NCI-H2227 treated with DMSO at 0.1 percent for 48 hours (cell line): Measurements from ENCODE around the gene ACLY.
"Not testable (repeated sequence)": the region's sequence is repeated elsewhere in the genome, so short reads cannot be mapped to it uniquely, and the experiment has no call there.

ENCODE experiments used
- DNase-seq: peaks from one replicate; lab custom pipeline; 2025; lab: John Stamatoyannopoulos, UW

ACLY gene

GRCh38 chr17:41910701-41911391, 7.9 kb downstream of the ACLY start:
- no peak for DNase-seq

- DNase-seq, result no peak
Observed at GRCh38 chr17:41909088-41909487, 9.7 kb downstream of the ACLY start.

GRCh38 chr17:41907633-41908539, 10.9 kb downstream of the ACLY start:
- no peak for DNase-seq

- DNase-seq, result peak; percentile 85
Observed at GRCh38 chr17:41907185-41907556, 11.6 kb downstream of the ACLY start.

- DNase-seq, result no peak
Observed at GRCh38 chr17:41906465-41907184, 12.1 kb downstream of the ACLY start.

GRCh38 chr17:41905172-41905571, 13.6 kb downstream of the ACLY start:
- DNase-seq, result no peak

GRCh38 chr17:41904242-41904841, 14.4 kb downstream of the ACLY start:
- no peak for DNase-seq

- no peak for DNase-seq
Observed at GRCh38 chr17:41901646-41902045, 17.1 kb downstream of the ACLY start.

GRCh38 chr17:41896726-41897125, 22.0 kb downstream of the ACLY start:
- no peak for DNase-seq

GRCh38 chr17:41895617-41896016, 23.1 kb downstream of the ACLY start:
- DNase-seq, result peak; percentile 90

- no peak for DNase-seq
Observed at GRCh38 chr17:41894791-41895331, 23.9 kb downstream of the ACLY start.

- DNase-seq, result no peak
Observed at GRCh38 chr17:41893384-41893783, 25.4 kb downstream of the ACLY start.

GRCh38 chr17:41892021-41892376, 26.8 kb downstream of the ACLY start:
- DNase-seq, result no peak

- no peak for DNase-seq
Observed at GRCh38 chr17:41891135-41892020, 27.4 kb downstream of the ACLY start.

GRCh38 chr17:41888332-41888965, 30.3 kb downstream of the ACLY start:
- DNase-seq, result no peak

GRCh38 chr17:41885733-41886132, 33.0 kb downstream of the ACLY start:
- no peak for DNase-seq

- DNase-seq, result no peak
Observed at GRCh38 chr17:41882756-41883155, 36.0 kb downstream of the ACLY start.

- DNase-seq, result no peak
Observed at GRCh38 chr17:41880130-41880529, 38.6 kb downstream of the ACLY start.

- DNase-seq, result not testable (repeated sequence)
Observed at GRCh38 chr17:41874293-41874670, 44.5 kb downstream of the ACLY start.

GRCh38 chr17:41873559-41874292, 45.0 kb downstream of the ACLY start:
- no peak for DNase-seq
